ENCODE data around the gene EXOC6B. TPM values are rescaled to one million over a fixed set of nuclear protein-coding genes. Genes with fewer than 3 reads are reported as not detected.

Gene EXOC6B
- total RNA-seq, 1 experiment from 2014 or later, result 11.7 TPM

GRCh38 chr2:72141881-72142451 is 683.9 kb downstream of the EXOC6B start:
- Histone ChIP-seq H3K4me3 (no peak overlapping the region), H3K36me3 (peaks cover 59% of the 10 kb centered on the region), H3K9me3 (no peaks in the 10 kb centered on the region), H3K27me3 (no peaks in the 10 kb centered on the region)
- no peak for DNase-seq

- Histone ChIP-seq H3K4me3 (no peak overlapping the region), H3K27me3 (no peaks in the 10 kb centered on the region)
- DNase-seq, result no peak
Observed at GRCh38 chr2:72141032-72141645, 684.7 kb downstream of the EXOC6B start.

GRCh38 chr2:72140621-72140960 is 685.2 kb downstream of the EXOC6B start:
- no peaks in the 10 kb centered on the region for H3K27me3 ChIP-seq
- H3K4me3 ChIP-seq, result no peak overlapping the region
- DNase-seq, result no peak
- peaks cover 61% of the 10 kb centered on the region for H3K36me3 ChIP-seq
- no peaks in the 10 kb centered on the region for H3K9me3 ChIP-seq

More at GRCh38 chr2:72141032-72141645, 684.7 kb downstream of the EXOC6B start:
- no peaks in the 10 kb centered on the region for H3K9me3 ChIP-seq
- peaks cover 60% of the 10 kb centered on the region for H3K36me3 ChIP-seq

- no peak for DNase-seq
- H3K4me3 ChIP-seq, result no peak overlapping the region
- H3K9me3 ChIP-seq, result no peaks in the 10 kb centered on the region
- peaks cover 64% of the 10 kb centered on the region for H3K36me3 ChIP-seq
- no peaks in the 10 kb centered on the region for H3K27me3 ChIP-seq
Observed at GRCh38 chr2:72139874-72140620, 685.8 kb downstream of the EXOC6B start.

- no peak for DNase-seq
- no peak overlapping the region for H3K4me3 ChIP-seq
- no peaks in the 10 kb centered on the region for H3K9me3 ChIP-seq
- H3K27me3 ChIP-seq, result no peaks in the 10 kb centered on the region
- H3K36me3 ChIP-seq, result peaks cover 65% of the 10 kb centered on the region
Observed at GRCh38 chr2:72139471-72139873, 686.4 kb downstream of the EXOC6B start.

GRCh38 chr2:72138921-72139381 is 686.9 kb downstream of the EXOC6B start:
- DNase-seq, result peak; percentile 78
- peaks cover 64% of the 10 kb centered on the region for H3K36me3 ChIP-seq
- no peaks in the 10 kb centered on the region for H3K27me3 ChIP-seq
- no peak overlapping the region for H3K4me3 ChIP-seq
- no peaks in the 10 kb centered on the region for H3K9me3 ChIP-seq

GRCh38 chr2:72138011-72138881 is 687.6 kb downstream of the EXOC6B start:
- Histone ChIP-seq H3K4me3 (no peak overlapping the region), H3K27me3 (no peaks in the 10 kb centered on the region), H3K36me3 (peaks cover 64% of the 10 kb centered on the region), H3K9me3 (no peaks in the 10 kb centered on the region)
- no peak for DNase-seq

GRCh38 chr2:72137498-72138010 is 688.3 kb downstream of the EXOC6B start:
- Histone ChIP-seq H3K36me3 (peaks cover 66% of the 10 kb centered on the region), H3K27me3 (no peaks in the 10 kb centered on the region), H3K4me3 (no peak overlapping the region), H3K9me3 (no peaks in the 10 kb centered on the region)
- DNase-seq, result peak; percentile 50

GRCh38 chr2:72136933-72137497 is 688.8 kb downstream of the EXOC6B start:
- H3K27me3 ChIP-seq, result no peaks in the 10 kb centered on the region
- DNase-seq, result no peak
- H3K36me3 ChIP-seq, result peaks cover 66% of the 10 kb centered on the region
- no peaks in the 10 kb centered on the region for H3K9me3 ChIP-seq
- H3K4me3 ChIP-seq, result no peak overlapping the region

GRCh38 chr2:72136331-72136730 is 689.5 kb downstream of the EXOC6B start:
- Histone ChIP-seq H3K27me3 (no peaks in the 10 kb centered on the region), H3K36me3 (peaks cover 68% of the 10 kb centered on the region), H3K4me3 (no peak overlapping the region), H3K9me3 (no peaks in the 10 kb centered on the region)
- no peak for DNase-seq

GRCh38 chr2:72135921-72136320 is 689.9 kb downstream of the EXOC6B start:
- no peak for DNase-seq
- Histone ChIP-seq H3K4me3 (no peak overlapping the region), H3K9me3 (no peaks in the 10 kb centered on the region), H3K36me3 (peaks cover 68% of the 10 kb centered on the region), H3K27me3 (no peaks in the 10 kb centered on the region)

- H3K27me3 ChIP-seq, result no peaks in the 10 kb centered on the region
- no peak overlapping the region for H3K4me3 ChIP-seq
- DNase-seq, result no peak
- H3K36me3 ChIP-seq, result peaks cover 73% of the 10 kb centered on the region
- no peaks in the 10 kb centered on the region for H3K9me3 ChIP-seq
Observed at GRCh38 chr2:72134997-72135800, 690.6 kb downstream of the EXOC6B start.

- Histone ChIP-seq H3K9me3 (no peaks in the 10 kb centered on the region), H3K36me3 (peaks cover 73% of the 10 kb centered on the region), H3K27me3 (no peaks in the 10 kb centered on the region), H3K4me3 (no peak overlapping the region)
- no peak for DNase-seq
Observed at GRCh38 chr2:72134408-72134996, 691.3 kb downstream of the EXOC6B start.

- DNase-seq, result no peak
- Histone ChIP-seq H3K27me3 (no peaks in the 10 kb centered on the region), H3K36me3 (peaks cover 69% of the 10 kb centered on the region), H3K4me3 (no peak overlapping the region), H3K9me3 (no peaks in the 10 kb centered on the region)
Observed at GRCh38 chr2:72133721-72134407, 692.0 kb downstream of the EXOC6B start.
